ENCODE data around the gene SLC49A4. TPM values are rescaled to one million over a fixed set of nuclear protein-coding genes. Genes with fewer than 3 reads are reported as not detected.

The SLC49A4 gene
- total RNA-seq, 1 donor from 2014 or later, result 14.5 TPM

DNA sequence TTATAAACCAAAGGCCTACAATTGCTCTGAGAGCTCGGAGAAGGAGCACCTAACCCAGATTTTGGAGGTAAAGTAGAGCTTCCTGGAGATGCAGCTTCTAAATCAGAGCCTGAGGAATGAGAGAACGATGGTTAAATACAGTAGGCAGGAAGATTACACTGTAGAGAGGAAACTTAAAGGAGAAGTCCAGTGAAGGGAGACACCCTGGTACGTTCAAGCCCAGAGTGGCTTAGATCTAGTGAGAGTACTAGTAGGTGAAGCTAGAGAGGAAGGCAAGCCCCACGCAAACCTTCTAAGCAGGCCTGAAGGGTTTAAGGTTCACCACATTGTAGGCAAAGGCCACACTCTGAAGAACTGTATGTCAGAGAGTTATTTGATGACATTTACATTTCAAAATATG is 33.4 kb downstream of the SLC49A4 start:
- intact Hi-C loops (cut with micrococcal nuclease), result no loop called here
- H3K9me3 ChIP-seq (replicated peaks), result no peaks in the 10 kb centered on the region
- no peak overlapping the region for H3K27ac ChIP-seq (replicated peaks)
- H3K4me3 ChIP-seq, result no peak overlapping the region
- H3K27me3 ChIP-seq (ENCODE audit: low read depth), result no peaks in the 10 kb centered on the region
- no peak for DNase-seq
- H3K4me1 ChIP-seq, result peaks cover 4% of the 10 kb centered on the region
- peaks cover 37% of the 10 kb centered on the region for H3K36me3 ChIP-seq
- TF ChIP-seq, protein P1, sequence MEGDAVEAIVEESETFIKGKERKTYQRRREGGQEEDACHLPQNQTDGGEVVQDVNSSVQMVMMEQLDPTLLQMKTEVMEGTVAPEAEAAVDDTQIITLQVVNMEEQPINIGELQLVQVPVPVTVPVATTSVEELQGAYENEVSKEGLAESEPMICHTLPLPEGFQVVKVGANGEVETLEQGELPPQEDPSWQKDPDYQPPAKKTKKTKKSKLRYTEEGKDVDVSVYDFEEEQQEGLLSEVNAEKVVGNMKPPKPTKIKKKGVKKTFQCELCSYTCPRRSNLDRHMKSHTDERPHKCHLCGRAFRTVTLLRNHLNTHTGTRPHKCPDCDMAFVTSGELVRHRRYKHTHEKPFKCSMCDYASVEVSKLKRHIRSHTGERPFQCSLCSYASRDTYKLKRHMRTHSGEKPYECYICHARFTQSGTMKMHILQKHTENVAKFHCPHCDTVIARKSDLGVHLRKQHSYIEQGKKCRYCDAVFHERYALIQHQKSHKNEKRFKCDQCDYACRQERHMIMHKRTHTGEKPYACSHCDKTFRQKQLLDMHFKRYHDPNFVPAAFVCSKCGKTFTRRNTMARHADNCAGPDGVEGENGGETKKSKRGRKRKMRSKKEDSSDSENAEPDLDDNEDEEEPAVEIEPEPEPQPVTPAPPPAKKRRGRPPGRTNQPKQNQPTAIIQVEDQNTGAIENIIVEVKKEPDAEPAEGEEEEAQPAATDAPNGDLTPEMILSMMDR (IDR thresholded peaks at IDR 0.05; ENCODE audit: borderline replicate concordance), result no peak

DNA sequence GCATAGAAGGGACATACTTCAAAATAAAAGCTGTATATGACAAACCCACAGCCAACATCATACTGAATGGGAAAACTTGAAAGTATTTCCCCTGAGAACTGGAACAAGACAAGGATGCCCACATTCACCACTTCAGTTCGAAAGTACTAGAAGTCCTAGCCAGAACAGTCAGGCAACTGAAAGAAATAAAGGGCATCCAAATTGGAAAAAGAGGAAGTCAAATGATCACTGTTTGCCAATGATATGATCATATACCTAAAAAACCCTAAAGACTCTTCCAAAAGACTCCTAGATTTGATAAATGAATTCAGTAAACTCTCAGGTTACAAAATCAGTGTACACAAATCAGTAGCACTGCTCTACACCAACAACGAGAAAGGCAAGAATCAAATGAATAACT is 40.7 kb downstream of the SLC49A4 start:
- TF ChIP-seq, protein P1 (IDR thresholded peaks at IDR 0.05; ENCODE audit: borderline replicate concordance), result no peak
- Histone ChIP-seq H3K9me3 (replicated peaks) (no peaks in the 10 kb centered on the region), H3K36me3 (peaks cover 41% of the 10 kb centered on the region), H3K4me3 (no peak overlapping the region), H3K27ac (replicated peaks) (no peak overlapping the region), H3K4me1 (no peaks in the 10 kb centered on the region), H3K27me3 (ENCODE audit: low read depth) (no peaks in the 10 kb centered on the region)
- intact Hi-C loops (cut with micrococcal nuclease), result no loop called here
- no peak for DNase-seq

DNA sequence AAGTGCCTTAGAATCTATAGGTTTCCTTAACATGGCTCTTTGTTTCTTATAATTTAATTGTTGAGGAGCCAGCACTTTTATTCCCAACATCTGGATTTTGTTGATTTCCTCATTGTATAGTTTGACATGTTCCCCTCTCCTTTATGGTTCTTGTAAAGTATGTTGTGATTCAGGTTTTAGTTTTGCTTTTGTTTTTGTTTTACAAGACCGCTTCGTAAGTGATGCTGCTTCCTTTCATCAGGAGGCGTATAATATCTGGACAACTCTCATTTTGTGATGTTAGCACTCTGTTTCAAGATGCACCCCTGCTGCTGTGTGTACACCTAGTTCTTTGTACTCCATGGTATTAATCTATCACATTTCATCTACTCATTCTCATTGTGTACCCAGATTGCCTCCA is 48.7 kb downstream of the SLC49A4 start:
- Histone ChIP-seq H3K27ac (replicated peaks) (no peak overlapping the region), H3K4me1 (no peaks in the 10 kb centered on the region), H3K36me3 (peaks cover 17% of the 10 kb centered on the region), H3K27me3 (ENCODE audit: low read depth) (no peaks in the 10 kb centered on the region), H3K4me3 (peak overlapping the region; percentile 7), H3K9me3 (replicated peaks) (no peaks in the 10 kb centered on the region)
- DNase-seq, result no peak
- TF ChIP-seq, protein P1 (IDR thresholded peaks at IDR 0.05; ENCODE audit: borderline replicate concordance), result no peak
- intact Hi-C loops (cut with micrococcal nuclease), result no loop called here

DNA sequence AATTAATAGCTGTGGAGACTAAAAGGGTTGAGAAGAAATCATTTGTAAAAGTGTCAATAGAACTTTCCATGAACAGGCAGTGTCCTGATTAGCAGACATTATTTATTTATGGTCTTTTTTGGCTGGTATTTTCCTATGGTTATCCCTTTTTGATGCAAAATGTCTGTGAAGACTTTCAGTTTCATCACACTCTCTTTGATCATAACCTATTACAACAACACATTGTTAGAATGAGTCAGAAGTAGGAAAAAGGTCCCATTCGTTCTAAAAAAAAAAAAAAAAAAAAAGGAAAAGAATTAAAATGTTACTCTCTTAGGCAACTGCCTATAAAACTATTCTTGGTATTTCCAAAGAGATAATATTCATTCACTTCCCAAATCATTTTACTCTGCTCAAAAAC is 62.1 kb downstream of the SLC49A4 start:
- no peak overlapping the region for H3K4me3 ChIP-seq
- no peak for DNase-seq
- peaks cover 31% of the 10 kb centered on the region for H3K36me3 ChIP-seq
- H3K27ac ChIP-seq (replicated peaks), result no peak overlapping the region
- H3K4me1 ChIP-seq, result no peaks in the 10 kb centered on the region
- no peaks in the 10 kb centered on the region for H3K27me3 ChIP-seq (ENCODE audit: low read depth)
- intact Hi-C loops (cut with micrococcal nuclease), result no loop called here
- no peaks in the 10 kb centered on the region for H3K9me3 ChIP-seq (replicated peaks)
- TF ChIP-seq, protein P1 (IDR thresholded peaks at IDR 0.05; ENCODE audit: borderline replicate concordance), result no peak

- intact Hi-C loops (cut with micrococcal nuclease), result no loop called here
- no peak for DNase-seq
- Histone ChIP-seq H3K36me3 (peaks cover 33% of the 10 kb centered on the region), H3K27ac (replicated peaks) (no peak overlapping the region), H3K27me3 (ENCODE audit: low read depth) (no peaks in the 10 kb centered on the region), H3K9me3 (replicated peaks) (no peaks in the 10 kb centered on the region), H3K4me1 (no peaks in the 10 kb centered on the region), H3K4me3 (no peak overlapping the region)
- TF ChIP-seq, protein P1 (IDR thresholded peaks at IDR 0.05; ENCODE audit: borderline replicate concordance), result peak; percentile 55
These were observed 63.5 kb downstream of the SLC49A4 start for GRCh38 chr3:122858373-122858772.

Data from left ventricle myocardium inferior (tissue), 1 donor.